ENCODE results near the gene DGKI.

The DGKI gene

GRCh38 chr7:137652721-137653120 lies 194.1 kb downstream of the DGKI start:
- TF ChIP-seq EZH2 (IDR thresholded peaks at IDR 0.05; ENCODE audit: borderline replicate concordance, low read length) = no peak
- TF ChIP-seq, protein P1, sequence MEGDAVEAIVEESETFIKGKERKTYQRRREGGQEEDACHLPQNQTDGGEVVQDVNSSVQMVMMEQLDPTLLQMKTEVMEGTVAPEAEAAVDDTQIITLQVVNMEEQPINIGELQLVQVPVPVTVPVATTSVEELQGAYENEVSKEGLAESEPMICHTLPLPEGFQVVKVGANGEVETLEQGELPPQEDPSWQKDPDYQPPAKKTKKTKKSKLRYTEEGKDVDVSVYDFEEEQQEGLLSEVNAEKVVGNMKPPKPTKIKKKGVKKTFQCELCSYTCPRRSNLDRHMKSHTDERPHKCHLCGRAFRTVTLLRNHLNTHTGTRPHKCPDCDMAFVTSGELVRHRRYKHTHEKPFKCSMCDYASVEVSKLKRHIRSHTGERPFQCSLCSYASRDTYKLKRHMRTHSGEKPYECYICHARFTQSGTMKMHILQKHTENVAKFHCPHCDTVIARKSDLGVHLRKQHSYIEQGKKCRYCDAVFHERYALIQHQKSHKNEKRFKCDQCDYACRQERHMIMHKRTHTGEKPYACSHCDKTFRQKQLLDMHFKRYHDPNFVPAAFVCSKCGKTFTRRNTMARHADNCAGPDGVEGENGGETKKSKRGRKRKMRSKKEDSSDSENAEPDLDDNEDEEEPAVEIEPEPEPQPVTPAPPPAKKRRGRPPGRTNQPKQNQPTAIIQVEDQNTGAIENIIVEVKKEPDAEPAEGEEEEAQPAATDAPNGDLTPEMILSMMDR (IDR thresholded peaks at IDR 0.05; ENCODE audit: low read length) = no peak
- H3K27me3 ChIP-seq (ENCODE audit: insufficient read depth, low read length) = no peaks in the 10 kb centered on the region
- H3K4me2 ChIP-seq (ENCODE audit: low read length) = no peak overlapping the region
- H3F3A ChIP-seq (ENCODE audit: insufficient read depth, low read length) = no peaks in the 10 kb centered on the region
- no peaks in the 10 kb centered on the region for H3K79me2 ChIP-seq (ENCODE audit: insufficient read depth, low read length)
- H3K9ac ChIP-seq (ENCODE audit: low read length) = no peak overlapping the region
- H4K20me1 ChIP-seq (ENCODE audit: insufficient read depth, low read length) = no peaks in the 10 kb centered on the region
- no peak overlapping the region for H2AFZ ChIP-seq (ENCODE audit: low read length)
- H3K9me2 ChIP-seq (ENCODE audit: low read depth, low read length) = no peaks in the 10 kb centered on the region
- H3K27ac ChIP-seq (ENCODE audit: low read depth, low read length, poor library complexity, severe bottlenecking) = no peak overlapping the region
- H3K4me1 ChIP-seq (ENCODE audit: insufficient read depth, low read length, severe bottlenecking) = no peaks in the 10 kb centered on the region
- no peaks in the 10 kb centered on the region for H3K9me3 ChIP-seq (ENCODE audit: low read length)
- no peaks in the 10 kb centered on the region for H3K36me3 ChIP-seq (ENCODE audit: insufficient read depth, low read length)
- H3K4me3 ChIP-seq (ENCODE audit: low read depth, low read length, poor library complexity, severe bottlenecking) = no peak overlapping the region

GRCh38 chr7:137647905-137648565 lies 198.7 kb downstream of the DGKI start:
- Histone ChIP-seq H3F3A (ENCODE audit: insufficient read depth, low read length) (no peaks in the 10 kb centered on the region), H3K36me3 (ENCODE audit: insufficient read depth, low read length) (no peaks in the 10 kb centered on the region), H3K9ac (ENCODE audit: low read length) (no peak overlapping the region), H3K27me3 (ENCODE audit: insufficient read depth, low read length) (no peaks in the 10 kb centered on the region), H3K4me3 (ENCODE audit: low read depth, low read length, poor library complexity, severe bottlenecking) (no peak overlapping the region), H2AFZ (ENCODE audit: low read length) (no peak overlapping the region), H3K9me3 (ENCODE audit: low read length) (no peaks in the 10 kb centered on the region), H3K27ac (ENCODE audit: low read depth, low read length, poor library complexity, severe bottlenecking) (no peak overlapping the region), H3K9me2 (ENCODE audit: low read depth, low read length) (no peaks in the 10 kb centered on the region), H3K4me2 (ENCODE audit: low read length) (no peak overlapping the region), H3K4me1 (ENCODE audit: insufficient read depth, low read length, severe bottlenecking) (no peaks in the 10 kb centered on the region), H4K20me1 (ENCODE audit: insufficient read depth, low read length) (no peaks in the 10 kb centered on the region), H3K79me2 (ENCODE audit: insufficient read depth, low read length) (no peaks in the 10 kb centered on the region)
- TF ChIP-seq EZH2 (IDR thresholded peaks at IDR 0.05; ENCODE audit: borderline replicate concordance, low read length) = no peak
- TF ChIP-seq, protein P1 (IDR thresholded peaks at IDR 0.05; ENCODE audit: low read length) = no peak

DNA sequence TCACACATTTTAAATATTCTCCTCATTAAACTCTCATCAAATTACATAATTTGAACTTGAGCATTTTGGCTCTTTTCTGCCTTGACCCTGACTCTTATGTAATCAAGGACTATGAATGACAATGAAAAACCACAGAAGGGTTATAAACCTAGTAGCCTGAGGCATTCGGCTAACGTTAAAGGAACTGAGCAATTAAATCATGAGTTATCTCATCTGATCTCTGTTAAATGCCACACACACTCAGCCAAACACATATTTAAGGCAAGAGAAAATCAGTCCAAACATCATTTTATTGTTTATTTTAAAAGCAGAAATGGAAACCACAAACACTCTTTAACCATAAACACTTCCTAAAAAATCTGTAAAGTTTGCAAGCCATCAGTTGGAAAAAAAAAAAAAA lies 204.3 kb downstream of the DGKI start:
- TF ChIP-seq, protein P1 (IDR thresholded peaks at IDR 0.05; ENCODE audit: low read length) = no peak
- TF ChIP-seq EZH2 (IDR thresholded peaks at IDR 0.05; ENCODE audit: borderline replicate concordance, low read length) = no peak
- no peaks in the 10 kb centered on the region for H3K36me3 ChIP-seq (ENCODE audit: insufficient read depth, low read length)
- H3K79me2 ChIP-seq (ENCODE audit: insufficient read depth, low read length) = no peaks in the 10 kb centered on the region
- H3K27ac ChIP-seq (ENCODE audit: low read depth, low read length, poor library complexity, severe bottlenecking) = no peak overlapping the region
- H2AFZ ChIP-seq (ENCODE audit: low read length) = no peak overlapping the region
- H3K4me2 ChIP-seq (ENCODE audit: low read length) = no peak overlapping the region
- H3K9me2 ChIP-seq (ENCODE audit: low read depth, low read length) = no peaks in the 10 kb centered on the region
- no peaks in the 10 kb centered on the region for H4K20me1 ChIP-seq (ENCODE audit: insufficient read depth, low read length)
- H3K4me3 ChIP-seq (ENCODE audit: low read depth, low read length, poor library complexity, severe bottlenecking) = no peak overlapping the region
- no peaks in the 10 kb centered on the region for H3F3A ChIP-seq (ENCODE audit: insufficient read depth, low read length)
- H3K27me3 ChIP-seq (ENCODE audit: insufficient read depth, low read length) = no peaks in the 10 kb centered on the region
- no peaks in the 10 kb centered on the region for H3K9me3 ChIP-seq (ENCODE audit: low read length)
- H3K4me1 ChIP-seq (ENCODE audit: insufficient read depth, low read length, severe bottlenecking) = no peaks in the 10 kb centered on the region
- no peak overlapping the region for H3K9ac ChIP-seq (ENCODE audit: low read length)
